GM18861 (cell line): ENCODE data around the gene AARSD1.
"Not testable (repeated sequence)": the region's sequence is repeated elsewhere in the genome, so short reads cannot be mapped to it uniquely, and the experiment has no call there.

Experiments used
- ATAC-seq: cut with Tn5 transposase; IDR thresholded peaks from one replicate; pipeline ENCODE4 v1.9.1; 2021; ENCODE audit not compliant: unreplicated experiment

AARSD1 gene

GRCh38 chr17:42982266-42982665 is 18.0 kb upstream of the AARSD1 start:
- no peak for ATAC-seq

GRCh38 chr17:42980766-42981397 is 16.6 kb upstream of the AARSD1 start:
- peak; percentile 34 for ATAC-seq

- peak; percentile 43 for ATAC-seq
Observed at GRCh38 chr17:42980274-42980765, 16.1 kb upstream of the AARSD1 start, which contains the start of gene RUNDC1. TSS of gene RUNDC1 (plus strand) at chr17:42980565. CDS start at chr17:42980577, 12 bp downstream.

- no peak for ATAC-seq
Observed at GRCh38 chr17:42979511-42980273, 15.4 kb upstream of the AARSD1 start, which contains the start of gene PTGES3L. TSS of gene PTGES3L (minus strand) at chr17:42980080. CDS start at chr17:42980053, 27 bp downstream.

GRCh38 chr17:42975701-42976100 is 11.4 kb upstream of the AARSD1 start:
- not testable (repeated sequence) for ATAC-seq

- no peak for ATAC-seq
Observed at GRCh38 chr17:42975265-42975664, 11.0 kb upstream of the AARSD1 start.

DNA sequence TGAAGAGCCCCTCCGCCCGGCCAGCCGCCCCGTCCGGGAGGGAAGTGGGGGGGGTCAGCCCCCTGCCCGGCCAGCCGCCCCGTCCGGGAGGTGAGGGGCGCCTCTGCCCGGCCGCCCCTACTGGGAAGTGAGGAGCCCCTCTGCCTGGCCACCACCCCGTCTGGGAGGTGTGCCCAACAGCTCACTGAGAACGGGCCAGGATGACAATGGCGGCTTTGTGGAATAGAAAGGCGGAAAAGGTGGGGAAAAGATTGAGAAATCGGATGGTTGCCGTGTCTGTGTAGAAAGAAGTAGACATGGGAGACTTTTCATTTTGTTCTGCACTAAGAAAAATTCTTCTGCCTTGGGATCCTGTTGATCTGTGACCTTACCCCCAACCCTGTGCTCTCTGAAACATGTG is 9.1 kb upstream of the AARSD1 start:
- not testable (repeated sequence) for ATAC-seq

- no peak for ATAC-seq
Observed at GRCh38 chr17:42971589-42971988, 7.3 kb upstream of the AARSD1 start.

DNA sequence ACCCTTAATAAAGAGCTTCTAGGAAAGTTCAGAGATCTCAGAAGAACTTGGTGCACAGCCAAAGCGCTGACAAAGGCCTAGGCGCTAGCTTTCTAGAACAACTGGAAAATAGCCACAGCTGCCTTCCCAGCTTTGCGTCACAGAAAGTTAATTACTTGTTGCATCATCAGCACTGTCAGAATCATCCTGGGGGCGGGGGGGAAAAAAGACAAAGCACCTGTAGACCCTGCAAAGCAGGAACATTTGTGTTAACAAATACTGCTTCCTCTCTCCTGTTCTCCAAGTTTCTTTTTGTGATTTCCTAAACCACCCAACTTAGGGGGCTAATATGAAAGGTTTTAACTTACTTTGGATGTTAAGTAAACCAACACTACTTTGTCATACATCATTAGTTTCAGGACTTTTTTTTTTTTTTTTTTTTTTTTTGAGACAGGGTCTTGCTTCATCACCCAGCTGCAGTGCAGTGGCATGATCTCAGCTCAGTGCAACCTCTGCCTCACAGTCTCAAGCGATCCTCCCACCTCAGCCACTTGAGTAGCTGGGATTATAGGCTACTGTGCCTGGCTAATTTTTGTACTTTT is 4.8 kb upstream of the AARSD1 start:
- ATAC-seq: no peak

DNA sequence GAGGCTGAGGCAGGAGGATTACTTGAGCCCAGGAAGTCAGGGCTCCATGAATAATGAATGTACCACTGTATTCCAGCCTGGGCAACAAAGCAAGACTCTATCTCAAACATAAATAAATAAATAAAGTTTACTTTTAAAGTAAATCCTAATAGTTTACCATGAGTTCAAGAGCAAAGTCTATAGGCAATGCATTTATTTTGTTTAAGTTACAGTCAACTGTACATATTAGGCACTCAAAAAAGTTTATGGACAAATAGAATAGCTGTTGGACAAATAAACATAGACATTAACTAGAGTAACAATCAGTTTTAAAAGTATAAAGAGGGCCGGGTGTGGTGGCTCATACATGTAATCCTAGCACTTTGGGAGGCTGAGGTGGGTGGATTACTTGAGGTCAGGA is 3.7 kb upstream of the AARSD1 start:
- no peak for ATAC-seq

DNA sequence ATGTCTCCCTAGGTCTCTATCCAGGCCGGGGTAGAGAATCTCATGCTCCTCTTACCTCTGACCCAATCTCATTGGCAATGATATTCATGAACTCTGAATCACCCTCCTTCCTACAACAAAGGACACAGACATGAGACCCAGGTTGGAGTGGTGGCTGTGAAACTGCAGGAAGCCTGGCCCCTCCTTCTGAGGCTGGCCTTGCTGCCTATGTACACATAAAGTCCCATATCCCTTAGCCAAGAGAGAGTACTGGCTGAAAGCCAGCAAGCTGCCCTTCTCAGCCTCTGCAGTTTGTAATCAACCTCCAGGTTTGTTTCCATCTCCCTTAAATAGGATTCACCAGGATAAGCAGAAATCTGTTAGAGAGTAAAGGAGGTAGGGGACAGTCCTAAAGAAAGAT is 10.6 kb downstream of the AARSD1 start:
- no peak for ATAC-seq

DNA sequence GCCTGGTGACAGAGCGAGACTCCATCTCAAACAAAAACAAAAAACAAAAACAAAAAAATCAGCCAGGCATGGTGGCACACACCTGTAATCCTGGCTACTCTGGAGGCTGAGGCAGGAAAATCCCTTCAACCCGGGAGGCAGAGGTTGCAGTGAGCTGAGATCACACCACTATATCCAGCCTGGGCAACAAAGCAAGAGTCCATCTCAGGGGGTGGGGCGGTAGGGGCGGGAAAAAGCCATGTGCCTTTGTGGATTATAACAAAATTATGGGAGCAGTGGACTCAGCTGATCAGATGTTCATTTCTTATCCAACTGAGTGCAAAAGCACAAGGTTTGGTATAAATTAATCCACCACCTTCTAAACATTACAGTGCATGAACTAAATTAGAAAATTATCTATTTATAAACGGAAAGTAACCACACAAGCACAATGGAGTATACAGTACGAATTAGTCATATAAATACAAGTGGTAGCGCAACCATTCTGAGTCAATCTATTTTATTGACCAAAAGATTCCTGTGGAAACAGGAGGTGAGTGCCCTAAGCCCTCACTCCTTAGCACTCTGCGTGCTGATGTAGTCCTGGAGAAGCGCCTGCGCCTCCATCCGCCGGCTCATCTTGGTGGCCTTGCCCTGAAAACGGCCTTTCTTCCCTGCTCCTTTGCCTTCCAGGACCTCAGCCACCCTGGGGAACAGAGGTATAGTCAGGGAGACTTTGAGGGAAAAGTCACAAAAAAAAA is 14.0 kb downstream of the AARSD1 start:
- no peak for ATAC-seq

- ATAC-seq: no peak
Observed at GRCh38 chr17:42946812-42947211, 17.4 kb downstream of the AARSD1 start.

DNA sequence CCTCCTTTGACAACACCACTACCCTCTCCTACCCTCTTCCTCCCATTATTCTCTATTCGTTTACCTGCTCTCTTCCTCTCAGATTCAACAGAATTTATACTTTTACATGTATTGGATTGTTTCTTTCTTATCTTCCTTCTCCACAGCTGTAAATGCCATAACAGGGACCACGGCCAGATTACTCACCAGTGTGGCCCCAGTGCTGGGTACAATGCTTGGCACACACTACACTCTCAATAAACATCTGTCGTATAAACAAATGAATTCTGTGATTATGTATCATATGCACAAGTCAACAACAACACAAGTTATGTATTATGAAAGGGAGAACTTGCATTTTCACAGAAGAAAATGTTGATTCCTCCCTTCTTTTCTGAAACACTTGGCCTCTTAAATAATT is 20.0 kb downstream of the AARSD1 start:
- no peak for ATAC-seq

- ATAC-seq: no peak
Observed at GRCh38 chr17:42937712-42938596, 26.3 kb downstream of the AARSD1 start.

DNA sequence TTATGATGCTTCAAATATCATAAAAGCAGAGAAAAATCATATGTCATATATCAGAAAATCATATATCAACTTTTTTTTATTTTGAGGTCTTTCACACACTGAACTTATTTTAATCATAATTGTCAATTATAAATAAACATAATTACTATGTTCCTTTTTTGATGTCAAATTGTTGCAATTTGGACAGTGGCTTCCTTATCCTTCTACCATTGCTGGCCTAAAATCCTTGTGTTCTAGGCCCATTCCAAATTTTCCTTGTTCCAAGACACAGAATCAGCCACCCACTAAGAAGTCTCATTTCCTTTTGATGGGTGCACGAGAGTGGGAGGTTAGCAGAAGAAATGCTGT is 34.8 kb downstream of the AARSD1 start:
- peak; percentile 9 for ATAC-seq

GRCh38 chr17:42928714-42929496 is 35.3 kb downstream of the AARSD1 start:
- peak; percentile 73 for ATAC-seq

GRCh38 chr17:42924891-42925290 is 39.4 kb downstream of the AARSD1 start:
- no peak for ATAC-seq

DNA sequence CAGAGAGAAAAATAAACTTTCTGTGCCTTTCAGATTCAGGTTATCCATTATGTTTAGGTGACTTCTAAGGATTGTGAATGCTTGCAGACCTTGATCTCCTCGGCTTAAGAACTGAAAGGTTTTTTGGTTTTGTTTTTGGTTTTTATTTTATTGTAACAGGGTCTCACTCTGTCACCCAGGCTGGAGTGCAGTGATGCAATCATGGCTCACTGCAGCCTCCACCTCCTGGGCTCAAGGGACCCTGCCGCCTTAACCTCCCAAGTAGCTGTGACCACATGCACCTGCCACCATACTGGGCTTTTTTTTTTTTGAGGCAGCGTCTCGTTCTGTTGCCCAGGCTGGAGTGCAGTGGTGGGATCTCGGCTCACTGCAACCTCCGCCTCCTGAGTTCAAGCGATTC is 40.8 kb downstream of the AARSD1 start:
- not testable (repeated sequence) for ATAC-seq
